Melanocyte of skin (primary cell): Measurements from ENCODE around the gene ACRV1. TPM values are rescaled to one million over a fixed set of nuclear protein-coding genes. Genes with fewer than 3 reads are reported as not detected.

ENCODE experiments used
- small RNA-seq, 2 donors: library from RNA; depleted of rRNA; stranded (forward); fragments of <200 nt; gene quantifications; one replicate each; pipeline ENCODE3, GENCODE V24; 2012
- total RNA-seq, 2 donors: library from RNA; depleted of rRNA; stranded (reverse); fragments of >200 nt; gene quantifications; 2 replicates each; pipeline ENCODE4 v1.2.3, GENCODE V29; 2012

The ACRV1 gene
- under 1 TPM in 1 of 2 donors, not detected in 1; under 0.01 TPM for total RNA-seq

GRCh38 chr11:125680747-125681146, at the start of gene ACRV1:
Gene ACRV1 (minus strand): TSS chr11:125680847. CDS start chr11:125680780, 67 bp downstream.

GRCh38 chr11:125624756-125625213, 55.9 kb downstream of the ACRV1 start, which contains the start of gene CHEK1:
Gene CHEK1 (plus strand): TSS chr11:125625163. CDS start chr11:125626769, 1,606 bp downstream.

Small RNA genes within 50 kb of the gene (small RNA-seq; reads per million reads assigned to genes)
- gene RNU2-35P: 0.09 to 0.70 reads per million in 2 donors

Other genes with a start within 250 kb of the ACRV1 start
- gene FEZ1, start 184.6 kb downstream of the ACRV1 start, total RNA-seq: 10 to 100 TPM; 76.6 to 80.5 TPM
- gene EI24, start 111.4 kb downstream of the ACRV1 start, total RNA-seq: 100 to 1,000 TPM; 115 to 125 TPM
- 100 to 1,000 TPM; 220 to 315 TPM for gene STT3A, start 88.0 kb downstream of the ACRV1 start, total RNA-seq
- gene CHEK1, start 55.7 kb downstream of the ACRV1 start, total RNA-seq: 10 to 100 TPM; 23.1 to 40.3 TPM
- not detected for gene PATE1, start 65.4 kb upstream of the ACRV1 start, total RNA-seq
- under 1 TPM in 1 of 2 donors, not detected in 1; 0.69 TPM for gene PATE2, start 98.0 kb upstream of the ACRV1 start, total RNA-seq
- not detected for gene PATE3, start 107.3 kb upstream of the ACRV1 start, total RNA-seq
- gene PATE4, start 152.5 kb upstream of the ACRV1 start, total RNA-seq: not detected
- 10 to 100 TPM in 1 of 2 donors, 1 to 10 TPM in 1; 9.3 to 12.0 TPM for gene HYLS1, start 206.8 kb upstream of the ACRV1 start, total RNA-seq
- gene PUS3, start 222.4 kb upstream of the ACRV1 start, total RNA-seq: 10 to 100 TPM in 1 of 2 donors, 1 to 10 TPM in 1; 6.9 to 14.3 TPM
- gene DDX25, start 223.7 kb upstream of the ACRV1 start, total RNA-seq: under 1 TPM; under 0.01 to 0.69 TPM